ENCODE measurements around the gene CAMTA1.
"Not testable (repeated sequence)": the region's sequence is repeated elsewhere in the genome, so short reads cannot be mapped to it uniquely, and the experiment has no call there.

The CAMTA1 gene

DNA sequence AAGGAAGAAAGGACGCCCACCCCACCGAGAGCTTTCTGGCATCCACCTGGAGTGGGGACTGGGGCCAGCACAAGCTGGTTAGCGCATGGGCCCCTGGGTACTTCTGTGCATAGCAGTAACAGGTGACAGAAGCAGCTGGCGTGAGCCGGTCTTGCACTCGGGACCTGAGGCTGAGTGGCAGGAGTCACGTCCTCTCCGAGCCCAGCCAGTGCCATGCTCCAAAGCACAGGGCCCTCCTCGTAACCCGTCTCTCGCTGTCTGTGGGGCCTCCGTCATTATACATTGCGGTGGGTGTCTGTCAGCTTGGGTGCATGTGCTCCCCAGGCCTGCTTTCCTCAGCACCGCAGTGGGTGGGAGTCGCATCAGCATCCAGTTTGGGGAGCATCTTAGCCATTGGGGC, 898.3 kb downstream of the CAMTA1 start:
- no peak overlapping the region for H3K9ac ChIP-seq (ENCODE audit: low read depth, low read length)
- H3K27me3 ChIP-seq (ENCODE audit: control insufficient read depth, insufficient read depth, low read length), result peaks cover 30% of the 10 kb centered on the region
- H3K9me3 ChIP-seq (ENCODE audit: control insufficient read depth, insufficient read depth, low read length), result no peaks in the 10 kb centered on the region
- peaks cover 5% of the 10 kb centered on the region; the same call in 1 of the 2 replicates for H3K4me1 ChIP-seq (ENCODE audit: control insufficient read depth, insufficient read depth, low read length)
- no peak overlapping the region for H3K27ac ChIP-seq (ENCODE audit: low read depth, low read length)
- H3K36me3 ChIP-seq (ENCODE audit: control insufficient read depth, insufficient read depth, low read length), result no peaks in the 10 kb centered on the region
- no peak overlapping the region for H3K4me3 ChIP-seq (ENCODE audit: low read depth, low read length)

GRCh38 chr1:7684132-7684531, 898.9 kb downstream of the CAMTA1 start:
- H3K27me3 ChIP-seq (ENCODE audit: control insufficient read depth, insufficient read depth, low read length), result peaks cover 24% of the 10 kb centered on the region
- H3K9ac ChIP-seq (ENCODE audit: low read depth, low read length), result no peak overlapping the region
- H3K27ac ChIP-seq (ENCODE audit: low read depth, low read length), result no peak overlapping the region
- H3K36me3 ChIP-seq (ENCODE audit: control insufficient read depth, insufficient read depth, low read length), result no peaks in the 10 kb centered on the region
- no peak overlapping the region for H3K4me3 ChIP-seq (ENCODE audit: low read depth, low read length)
- H3K9me3 ChIP-seq (ENCODE audit: control insufficient read depth, insufficient read depth, low read length), result no peaks in the 10 kb centered on the region
- H3K4me1 ChIP-seq (ENCODE audit: control insufficient read depth, insufficient read depth, low read length), result peaks cover 5% of the 10 kb centered on the region; the same call in 1 of the 2 replicates

- no peak overlapping the region for H3K27ac ChIP-seq (ENCODE audit: low read depth, low read length)
- H3K4me1 ChIP-seq (ENCODE audit: control insufficient read depth, insufficient read depth, low read length), result no peaks in the 10 kb centered on the region
- H3K9ac ChIP-seq (ENCODE audit: low read depth, low read length), result no peak overlapping the region
- peaks cover 15% of the 10 kb centered on the region for H3K27me3 ChIP-seq (ENCODE audit: control insufficient read depth, insufficient read depth, low read length)
- no peak overlapping the region for H3K4me3 ChIP-seq (ENCODE audit: low read depth, low read length)
- H3K36me3 ChIP-seq (ENCODE audit: control insufficient read depth, insufficient read depth, low read length), result no peaks in the 10 kb centered on the region
- no peaks in the 10 kb centered on the region for H3K9me3 ChIP-seq (ENCODE audit: control insufficient read depth, insufficient read depth, low read length)
Observed at GRCh38 chr1:7684861-7685635, 899.8 kb downstream of the CAMTA1 start.

GRCh38 chr1:7686301-7686850, 901.1 kb downstream of the CAMTA1 start:
- Histone ChIP-seq H3K4me1 (ENCODE audit: control insufficient read depth, insufficient read depth, low read length) (no peaks in the 10 kb centered on the region), H3K4me3 (ENCODE audit: low read depth, low read length) (no peak overlapping the region), H3K36me3 (ENCODE audit: control insufficient read depth, insufficient read depth, low read length) (no peaks in the 10 kb centered on the region), H3K9ac (ENCODE audit: low read depth, low read length) (no peak overlapping the region), H3K9me3 (ENCODE audit: control insufficient read depth, insufficient read depth, low read length) (no peaks in the 10 kb centered on the region), H3K27ac (ENCODE audit: low read depth, low read length) (no peak overlapping the region), H3K27me3 (ENCODE audit: control insufficient read depth, insufficient read depth, low read length) (peaks cover 2% of the 10 kb centered on the region)

- Histone ChIP-seq H3K27ac (ENCODE audit: low read depth, low read length) (no peak overlapping the region), H3K36me3 (ENCODE audit: control insufficient read depth, insufficient read depth, low read length) (no peaks in the 10 kb centered on the region), H3K9me3 (ENCODE audit: control insufficient read depth, insufficient read depth, low read length) (peaks cover 4% of the 10 kb centered on the region; the same call in 1 of the 2 replicates), H3K9ac (ENCODE audit: low read depth, low read length) (no peak overlapping the region), H3K4me1 (ENCODE audit: control insufficient read depth, insufficient read depth, low read length) (no peaks in the 10 kb centered on the region), H3K27me3 (ENCODE audit: control insufficient read depth, insufficient read depth, low read length) (no peaks in the 10 kb centered on the region), H3K4me3 (ENCODE audit: low read depth, low read length) (no peak overlapping the region)
Observed at GRCh38 chr1:7687411-7687810, 902.2 kb downstream of the CAMTA1 start.

GRCh38 chr1:7688659-7689058, 903.4 kb downstream of the CAMTA1 start:
- Histone ChIP-seq H3K9me3 (ENCODE audit: control insufficient read depth, insufficient read depth, low read length) (peaks cover 15% of the 10 kb centered on the region; the same call in 1 of the 2 replicates), H3K36me3 (ENCODE audit: control insufficient read depth, insufficient read depth, low read length) (no peaks in the 10 kb centered on the region), H3K9ac (ENCODE audit: low read depth, low read length) (no peak overlapping the region), H3K4me3 (ENCODE audit: low read depth, low read length) (no peak overlapping the region), H3K27ac (ENCODE audit: low read depth, low read length) (no peak overlapping the region), H3K27me3 (ENCODE audit: control insufficient read depth, insufficient read depth, low read length) (no peaks in the 10 kb centered on the region), H3K4me1 (ENCODE audit: control insufficient read depth, insufficient read depth, low read length) (no peaks in the 10 kb centered on the region)

DNA sequence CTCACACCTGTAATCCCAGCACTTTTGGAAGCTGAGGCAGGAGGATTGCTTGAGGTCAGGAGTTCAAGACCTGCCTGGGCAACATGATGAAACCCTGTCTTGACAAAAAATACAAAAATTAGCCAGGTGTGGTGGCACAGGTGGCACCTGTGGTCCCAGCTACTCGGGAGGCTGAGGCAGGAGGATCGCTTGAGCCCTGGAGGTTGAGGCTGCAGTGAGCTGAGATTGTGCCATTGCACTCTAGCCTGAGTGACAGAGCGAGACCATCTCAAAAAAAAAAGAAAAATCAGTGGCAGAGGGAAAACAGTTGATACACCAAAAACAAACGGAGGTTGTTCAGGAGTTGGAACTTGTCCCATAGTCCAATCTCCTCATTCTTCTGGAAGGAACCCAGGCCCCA, 904.1 kb downstream of the CAMTA1 start:
- not testable (repeated sequence) for H3K9ac ChIP-seq (ENCODE audit: low read depth, low read length)

GRCh38 chr1:7690076-7690475, 904.8 kb downstream of the CAMTA1 start:
- Histone ChIP-seq H3K9me3 (ENCODE audit: control insufficient read depth, insufficient read depth, low read length) (peaks cover 15% of the 10 kb centered on the region; the same call in 1 of the 2 replicates), H3K4me1 (ENCODE audit: control insufficient read depth, insufficient read depth, low read length) (no peaks in the 10 kb centered on the region), H3K4me3 (ENCODE audit: low read depth, low read length) (no peak overlapping the region), H3K9ac (ENCODE audit: low read depth, low read length) (no peak overlapping the region), H3K27me3 (ENCODE audit: control insufficient read depth, insufficient read depth, low read length) (no peaks in the 10 kb centered on the region; the same call in 1 of the 2 replicates), H3K36me3 (ENCODE audit: control insufficient read depth, insufficient read depth, low read length) (no peaks in the 10 kb centered on the region), H3K27ac (ENCODE audit: low read depth, low read length) (no peak overlapping the region)

More for the DNA sequence above, 904.1 kb downstream of the CAMTA1 start:
- not testable (repeated sequence) for H3K4me3 ChIP-seq (ENCODE audit: low read depth, low read length); H3K27me3 ChIP-seq (ENCODE audit: control insufficient read depth, insufficient read depth, low read length); H3K27ac ChIP-seq (ENCODE audit: low read depth, low read length); H3K36me3 ChIP-seq (ENCODE audit: control insufficient read depth, insufficient read depth, low read length); H3K4me1 ChIP-seq (ENCODE audit: control insufficient read depth, insufficient read depth, low read length)
- H3K9me3 ChIP-seq (ENCODE audit: control insufficient read depth, insufficient read depth, low read length), result peaks cover 15% of the 10 kb centered on the region; the same call in 1 of the 2 replicates

DNA sequence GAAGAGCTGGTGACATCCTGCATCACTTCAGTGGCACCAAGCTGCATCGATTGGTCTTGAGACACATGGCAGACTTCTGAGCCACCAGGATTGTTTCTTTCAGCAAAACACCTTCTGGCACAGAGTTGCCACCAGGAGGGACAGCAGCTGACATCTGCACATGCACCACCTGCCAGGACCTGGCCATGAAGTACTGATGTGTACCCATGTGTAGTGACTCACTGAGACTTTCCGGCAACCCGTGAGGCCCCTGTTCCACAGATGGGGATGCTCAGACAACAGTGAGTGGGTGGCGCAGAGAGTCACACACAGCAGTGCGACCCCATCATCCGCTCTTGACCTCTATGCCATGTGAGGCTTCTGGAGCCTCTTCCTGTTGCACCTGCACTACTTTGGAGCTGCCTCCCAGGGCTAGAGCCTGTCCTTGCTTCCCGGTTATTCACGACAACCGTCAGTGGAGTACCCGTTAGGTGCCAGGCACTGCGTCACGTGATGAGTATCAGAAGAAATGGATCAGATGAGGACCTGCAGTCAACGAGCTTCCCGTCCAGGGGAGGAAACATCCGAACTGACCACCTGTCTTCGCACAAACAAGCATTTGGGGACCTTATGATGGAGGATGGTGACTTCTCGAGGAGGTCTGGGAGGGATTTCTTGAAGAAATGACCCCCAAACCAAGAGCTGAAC, 905.4 kb downstream of the CAMTA1 start:
- H3K36me3 ChIP-seq (ENCODE audit: control insufficient read depth, insufficient read depth, low read length), result no peaks in the 10 kb centered on the region
- peaks cover 15% of the 10 kb centered on the region; the same call in 1 of the 2 replicates for H3K9me3 ChIP-seq (ENCODE audit: control insufficient read depth, insufficient read depth, low read length)
- no peaks in the 10 kb centered on the region for H3K4me1 ChIP-seq (ENCODE audit: control insufficient read depth, insufficient read depth, low read length)
- H3K27me3 ChIP-seq (ENCODE audit: control insufficient read depth, insufficient read depth, low read length), result no peaks in the 10 kb centered on the region; the same call in 1 of the 2 replicates
- no peak overlapping the region for H3K4me3 ChIP-seq (ENCODE audit: low read depth, low read length)
- no peak overlapping the region for H3K27ac ChIP-seq (ENCODE audit: low read depth, low read length)
- no peak overlapping the region for H3K9ac ChIP-seq (ENCODE audit: low read depth, low read length)

DNA sequence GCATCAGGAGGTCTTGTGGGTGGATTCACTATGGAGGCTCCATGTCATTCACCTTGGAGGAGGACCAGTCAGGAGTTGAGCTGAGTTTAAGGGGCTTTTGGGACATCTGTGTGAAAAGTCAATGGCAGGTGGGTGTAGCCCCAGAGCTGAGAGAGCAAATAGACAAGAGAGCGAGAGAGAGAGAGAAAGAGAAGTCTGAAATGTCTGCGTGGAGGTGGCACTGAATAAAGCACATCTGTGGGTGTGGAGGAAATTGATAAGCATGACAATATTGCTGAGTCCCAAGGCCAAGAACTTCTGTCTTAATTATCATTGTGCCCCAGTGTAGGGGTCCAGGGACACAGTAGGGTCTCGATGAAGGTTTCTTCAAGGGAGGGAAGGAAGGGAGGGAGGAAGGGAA, 906.3 kb downstream of the CAMTA1 start:
- H3K36me3 ChIP-seq (ENCODE audit: control insufficient read depth, insufficient read depth, low read length), result no peaks in the 10 kb centered on the region
- no peaks in the 10 kb centered on the region for H3K4me1 ChIP-seq (ENCODE audit: control insufficient read depth, insufficient read depth, low read length)
- H3K4me3 ChIP-seq (ENCODE audit: low read depth, low read length), result no peak overlapping the region
- H3K9me3 ChIP-seq (ENCODE audit: control insufficient read depth, insufficient read depth, low read length), result peaks cover 15% of the 10 kb centered on the region; the same call in 1 of the 2 replicates
- no peak overlapping the region for H3K27ac ChIP-seq (ENCODE audit: low read depth, low read length)
- no peak overlapping the region for H3K9ac ChIP-seq (ENCODE audit: low read depth, low read length)
- no peaks in the 10 kb centered on the region; the same call in 1 of the 2 replicates for H3K27me3 ChIP-seq (ENCODE audit: control insufficient read depth, insufficient read depth, low read length)

DNA sequence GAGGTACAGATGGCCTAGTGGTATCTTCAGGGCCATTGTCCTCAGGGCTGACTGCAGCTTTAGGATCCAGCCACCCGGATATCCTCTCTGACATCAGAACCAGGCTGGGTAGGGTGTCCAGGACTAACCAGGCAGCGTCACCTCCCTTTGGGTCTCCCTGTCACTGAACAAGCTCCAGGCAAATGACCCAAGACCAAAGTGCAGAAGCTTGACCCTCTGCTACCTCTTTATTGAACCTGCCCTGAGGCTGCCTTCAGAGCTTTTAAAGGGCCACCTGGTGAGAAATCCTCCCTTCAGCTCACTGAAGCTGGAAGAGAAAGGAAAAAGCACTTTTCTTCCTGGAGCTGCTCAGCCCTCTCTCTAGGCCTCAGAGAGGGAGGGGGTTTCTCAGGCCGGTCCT, 906.8 kb downstream of the CAMTA1 start:
- Histone ChIP-seq H3K27ac (ENCODE audit: low read depth, low read length) (no peak overlapping the region), H3K36me3 (ENCODE audit: control insufficient read depth, insufficient read depth, low read length) (no peaks in the 10 kb centered on the region), H3K4me3 (ENCODE audit: low read depth, low read length) (no peak overlapping the region), H3K4me1 (ENCODE audit: control insufficient read depth, insufficient read depth, low read length) (no peaks in the 10 kb centered on the region), H3K9ac (ENCODE audit: low read depth, low read length) (no peak overlapping the region), H3K27me3 (ENCODE audit: control insufficient read depth, insufficient read depth, low read length) (no peaks in the 10 kb centered on the region; the same call in 1 of the 2 replicates), H3K9me3 (ENCODE audit: control insufficient read depth, insufficient read depth, low read length) (peaks cover 15% of the 10 kb centered on the region; the same call in 1 of the 2 replicates)

Data from HUES48 (cell line).